GM19438 (cell line): ENCODE results near the gene TLR10.
A peak's percentile ranks its signal among the peaks of the same experiment; 100 is the strongest.
"Not testable (repeated sequence)": the region's sequence is repeated elsewhere in the genome, so short reads cannot be mapped to it uniquely, and the experiment has no call there.

Source experiments
- ATAC-seq: cut with Tn5 transposase; IDR thresholded peaks from one replicate; pipeline ENCODE4 v1.9.1; 2021; ENCODE audit warnings: low read depth; ENCODE audit not compliant: unreplicated experiment

Gene TLR10

DNA sequence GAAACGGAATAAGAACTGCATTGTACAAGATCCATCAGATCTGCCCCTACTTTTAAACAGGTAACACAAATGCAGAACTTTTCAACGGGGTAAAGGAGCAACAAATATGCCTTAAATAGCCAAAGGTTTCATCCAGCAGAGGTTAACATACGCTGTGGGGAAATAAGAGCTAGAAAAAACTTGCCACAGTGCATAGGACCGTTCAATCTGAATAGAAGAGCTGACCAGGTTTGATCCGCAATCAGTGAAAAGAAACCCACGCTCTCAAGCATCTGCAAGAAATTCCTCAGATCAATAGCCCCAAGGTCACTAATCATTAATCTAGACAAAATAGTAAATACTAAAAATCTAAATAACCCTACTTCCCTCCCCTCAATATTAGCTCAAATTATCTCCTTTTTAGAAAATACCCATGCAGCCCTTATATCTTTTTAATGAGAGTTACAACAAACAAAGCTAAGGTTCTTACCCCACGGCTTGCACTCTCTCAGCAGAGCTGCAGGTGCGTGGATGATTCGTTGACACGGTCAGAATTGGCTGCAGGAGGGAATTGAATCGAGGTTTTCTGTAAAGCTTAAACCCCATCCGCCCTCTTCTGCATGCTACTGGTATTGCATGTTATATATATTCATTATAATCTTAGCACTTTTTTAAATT is at the start of gene TLR10:
Gene TLR10, minus strand, starts transcription at position 539 of the 657 bp plus-strand sequence. CDS start 7,400 bp downstream, outside the sequence.
- ATAC-seq: peak; percentile 43

DNA sequence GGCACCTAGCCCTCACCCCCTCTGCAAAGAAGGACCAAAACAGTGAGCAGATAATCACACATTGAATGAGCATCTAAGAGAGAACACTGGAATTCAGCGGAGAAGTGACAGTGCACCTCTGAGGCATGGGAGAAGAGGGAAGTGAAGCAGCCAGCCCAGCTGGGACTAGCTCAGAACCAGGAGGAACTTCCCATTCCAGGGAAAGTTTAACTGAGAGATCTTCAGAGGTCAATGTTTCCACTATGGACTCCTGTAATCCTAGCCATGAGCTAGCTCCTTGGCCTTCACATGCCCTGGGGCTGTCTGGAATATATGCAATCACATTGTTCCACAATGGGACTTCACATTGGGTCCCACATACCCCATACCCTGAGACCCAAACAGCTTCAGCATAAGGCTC is 49.4 kb upstream of the TLR10 start:
- no peak for ATAC-seq

GRCh38 chr4:38831653-38832052 is 48.9 kb upstream of the TLR10 start:
- ATAC-seq: no peak

DNA sequence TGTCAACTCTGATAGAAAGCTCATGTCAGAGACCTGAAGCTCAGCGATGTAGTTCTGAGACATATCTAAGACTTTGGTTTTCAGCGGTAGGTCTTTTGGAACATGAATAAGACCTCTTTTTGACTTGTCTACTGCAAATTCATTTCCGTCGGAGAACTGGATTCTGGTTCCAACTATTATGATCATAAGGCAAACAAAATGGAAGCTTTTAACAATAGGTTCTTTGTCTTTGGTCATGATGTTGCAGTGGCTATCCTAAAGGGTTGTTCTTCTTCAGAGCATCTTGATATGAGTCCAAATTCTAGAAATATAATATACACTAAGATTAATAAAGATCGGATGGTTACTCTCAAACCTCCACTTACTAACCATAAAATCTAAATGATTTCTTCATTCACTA is 46.4 kb upstream of the TLR10 start:
- ATAC-seq: no peak

DNA sequence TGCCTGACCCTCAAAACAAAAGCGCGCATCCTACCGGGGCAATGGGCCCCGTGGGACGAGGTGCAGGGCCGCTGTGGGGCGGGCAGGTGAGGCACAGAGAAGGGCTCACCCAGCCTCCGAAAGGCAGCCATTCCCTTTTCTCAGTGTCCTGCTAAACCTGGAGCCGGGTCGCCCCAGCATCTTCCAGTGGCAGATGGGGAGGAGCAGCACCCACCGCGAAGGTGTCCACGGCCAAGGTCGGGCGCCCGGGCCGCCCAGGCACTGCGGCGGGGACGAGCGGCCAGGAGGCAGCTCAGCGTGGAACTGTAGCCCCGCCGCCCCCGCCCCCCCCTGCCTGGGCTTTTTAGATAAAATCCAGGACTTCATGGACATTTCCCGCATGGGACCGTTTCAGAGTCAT is 41.0 kb upstream of the TLR10 start:
- ATAC-seq: no peak

GRCh38 chr4:38822748-38823303 is 40.0 kb upstream of the TLR10 start:
- no peak for ATAC-seq

DNA sequence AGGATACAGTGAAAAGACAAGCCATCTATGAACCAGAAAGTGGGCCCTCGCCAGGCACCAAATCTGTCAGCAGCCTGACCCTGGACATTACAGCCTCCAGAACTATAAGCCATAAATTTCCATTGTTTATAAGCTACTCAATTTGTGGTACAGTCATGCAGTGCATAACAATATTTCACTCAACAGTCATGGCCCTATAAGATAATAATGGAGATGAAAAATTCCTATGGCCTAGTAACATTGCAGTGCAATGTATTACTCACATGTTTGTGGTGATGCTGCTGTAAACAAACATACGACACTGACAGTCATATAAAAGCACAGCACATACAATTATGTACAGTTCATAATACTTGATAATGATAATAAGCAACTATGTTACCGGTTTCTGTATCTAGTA is 38.9 kb upstream of the TLR10 start:
- ATAC-seq: no peak

DNA sequence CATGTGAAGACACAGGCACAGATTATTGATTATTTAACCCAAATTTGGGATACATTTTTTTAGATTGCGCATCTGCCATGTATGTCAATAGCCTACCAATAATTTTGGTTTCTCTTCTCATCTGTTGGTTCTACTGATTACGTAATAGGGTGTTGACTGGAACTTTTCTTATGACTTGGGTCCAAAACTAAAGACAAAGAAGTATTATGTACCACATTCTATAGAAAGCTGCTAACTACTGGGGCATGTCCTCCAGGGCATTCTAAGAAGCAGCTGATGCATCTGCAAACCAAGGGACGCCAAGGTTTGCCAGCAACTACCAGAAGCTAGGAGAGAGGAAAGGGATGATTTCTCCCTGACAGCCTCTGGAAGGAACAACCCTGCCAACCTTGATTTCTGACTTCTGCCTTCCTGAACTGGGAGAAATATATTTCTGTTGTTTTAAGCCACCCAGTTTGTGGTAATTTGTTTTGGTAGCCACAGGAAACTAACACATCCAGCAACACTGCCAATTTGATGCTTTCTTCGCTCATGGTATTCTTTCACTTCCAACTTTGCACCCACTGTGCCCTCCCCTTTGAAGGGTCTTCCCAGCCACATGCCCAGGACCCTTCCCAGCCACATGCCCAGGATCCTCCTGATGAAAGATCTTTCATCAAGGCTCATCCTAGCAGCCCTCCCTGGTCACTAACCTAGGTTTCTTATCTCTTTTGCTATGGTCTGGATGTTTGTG is 37.7 kb upstream of the TLR10 start:
- no peak for ATAC-seq

DNA sequence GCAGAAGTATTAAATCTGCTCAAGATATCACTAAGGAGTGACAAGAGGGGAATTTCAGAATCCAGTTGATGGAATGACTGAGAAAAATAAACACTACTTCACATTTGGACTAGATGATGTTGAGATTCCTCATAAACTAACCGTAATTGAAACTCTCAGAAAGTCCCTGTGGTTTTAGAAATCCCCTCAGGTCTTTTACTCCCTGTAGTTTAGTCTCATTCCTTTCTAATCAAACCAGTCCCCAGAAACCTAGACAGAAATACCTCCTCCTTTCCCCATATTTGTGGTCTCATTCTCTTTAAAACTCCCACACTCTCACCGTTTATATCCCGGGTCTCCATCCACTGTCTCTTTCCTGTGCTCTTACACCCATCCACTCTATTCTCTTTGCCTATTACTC is 36.8 kb upstream of the TLR10 start:
- no peak for ATAC-seq

DNA sequence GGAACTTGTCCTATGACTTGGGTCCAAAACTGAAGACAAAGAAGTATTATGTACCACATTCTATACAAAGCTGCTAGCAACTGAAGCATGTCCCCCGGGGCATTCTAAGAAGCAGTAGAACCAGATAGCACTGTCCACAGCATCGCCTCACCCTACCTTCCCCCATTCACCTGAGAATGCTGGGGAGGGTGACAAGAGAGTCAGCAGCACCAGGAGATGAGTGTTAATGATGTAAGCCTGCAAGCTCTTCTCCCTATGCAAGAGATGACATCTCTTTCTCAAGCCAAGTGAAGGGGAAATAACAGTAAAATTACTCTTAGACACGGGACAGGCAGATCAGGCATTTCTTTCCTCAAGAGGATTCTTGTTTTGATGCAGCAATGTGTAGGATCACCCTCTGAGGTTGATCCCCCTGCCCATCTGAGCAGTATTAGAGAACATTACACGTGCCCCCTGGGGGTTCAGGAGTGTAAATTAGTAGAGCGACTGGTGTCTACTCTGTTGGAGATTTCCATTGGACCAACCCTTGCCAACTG is 35.7 kb upstream of the TLR10 start:
- ATAC-seq: no peak

DNA sequence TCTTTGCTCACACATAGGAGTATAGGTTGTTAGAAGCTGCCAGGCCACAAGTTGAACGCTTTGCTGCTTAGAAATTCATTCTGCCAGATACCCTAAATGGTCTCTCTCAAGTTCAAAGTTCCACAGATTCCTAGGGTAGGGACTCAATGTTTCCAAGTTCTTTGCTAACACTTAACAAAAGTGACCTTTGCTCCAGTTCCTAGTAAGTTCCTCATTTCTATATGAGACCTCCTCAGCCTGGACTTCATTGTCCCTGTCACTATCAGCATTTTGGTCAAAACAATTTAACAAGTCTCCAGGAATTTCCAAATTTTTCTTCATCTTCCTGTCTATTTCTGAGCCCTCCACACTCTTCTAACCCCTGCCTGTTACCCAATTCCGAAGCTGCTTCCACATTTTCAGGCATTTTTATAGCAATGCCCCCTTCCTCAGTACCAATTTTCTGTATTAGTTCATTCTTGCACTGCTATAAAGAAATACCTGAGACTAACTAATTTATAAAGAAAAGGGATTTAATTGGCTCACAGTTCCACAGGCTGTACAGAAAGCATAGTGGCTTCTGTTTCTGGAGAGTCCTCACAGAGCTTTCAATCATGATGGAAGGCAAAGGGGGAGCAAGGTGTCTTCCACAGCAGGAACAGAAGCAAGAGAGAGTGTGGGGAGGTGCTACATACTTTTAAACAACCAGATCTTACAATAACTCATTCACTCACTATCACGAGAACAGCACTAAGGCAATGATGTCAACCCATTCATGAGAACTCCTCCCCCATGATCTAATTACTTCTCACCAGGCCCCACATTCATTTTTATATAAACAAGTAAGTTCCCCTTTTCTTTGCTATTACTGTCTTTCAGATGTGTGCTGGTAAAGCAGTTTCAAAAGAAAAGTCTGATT is 33.3 kb upstream of the TLR10 start:
- no peak for ATAC-seq

- ATAC-seq: no peak
These were observed 31.6 kb upstream of the TLR10 start for GRCh38 chr4:38814386-38814785.

GRCh38 chr4:38811297-38811696 is 28.5 kb upstream of the TLR10 start:
- ATAC-seq: no peak

DNA sequence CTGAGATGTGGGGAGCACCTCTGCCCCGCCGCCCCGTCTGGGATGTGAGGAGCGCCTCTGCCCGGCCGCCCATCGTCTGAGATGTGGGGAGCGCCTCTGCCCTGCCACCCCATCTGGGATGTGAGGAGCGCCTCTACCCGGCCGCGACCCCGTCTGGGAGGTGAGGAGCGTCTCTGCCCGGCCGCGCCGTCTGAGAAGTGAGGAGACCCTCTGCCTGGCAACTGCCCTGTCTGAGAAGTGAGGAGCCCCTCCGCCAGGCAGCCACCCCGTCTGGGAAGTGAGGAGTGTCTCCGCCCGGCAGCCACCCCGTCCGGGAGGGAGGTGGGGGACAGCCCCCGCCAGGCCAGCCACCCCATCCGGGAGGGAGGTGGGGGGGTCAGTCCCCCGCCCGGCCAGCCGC is 24.7 kb upstream of the TLR10 start:
- not testable (repeated sequence) for ATAC-seq

DNA sequence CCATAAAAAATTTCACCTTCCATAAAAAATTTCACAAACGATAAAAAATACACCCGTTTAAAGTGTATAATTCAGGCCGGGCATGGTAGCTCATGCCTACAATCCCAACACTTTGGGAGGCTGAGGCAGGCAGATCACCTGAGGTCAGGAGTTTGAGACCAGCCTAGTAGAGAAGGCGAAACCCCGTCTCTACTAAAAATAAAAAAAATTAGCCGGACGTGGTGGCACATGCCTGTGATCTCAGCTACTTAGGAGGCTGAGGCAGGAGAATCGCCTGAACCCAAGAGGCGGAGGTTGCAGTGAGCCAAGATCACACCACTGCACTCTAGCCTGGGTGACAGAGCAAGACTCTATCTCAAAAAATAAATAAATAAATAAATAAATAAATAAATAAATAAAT is 23.5 kb upstream of the TLR10 start:
- not testable (repeated sequence) for ATAC-seq

DNA sequence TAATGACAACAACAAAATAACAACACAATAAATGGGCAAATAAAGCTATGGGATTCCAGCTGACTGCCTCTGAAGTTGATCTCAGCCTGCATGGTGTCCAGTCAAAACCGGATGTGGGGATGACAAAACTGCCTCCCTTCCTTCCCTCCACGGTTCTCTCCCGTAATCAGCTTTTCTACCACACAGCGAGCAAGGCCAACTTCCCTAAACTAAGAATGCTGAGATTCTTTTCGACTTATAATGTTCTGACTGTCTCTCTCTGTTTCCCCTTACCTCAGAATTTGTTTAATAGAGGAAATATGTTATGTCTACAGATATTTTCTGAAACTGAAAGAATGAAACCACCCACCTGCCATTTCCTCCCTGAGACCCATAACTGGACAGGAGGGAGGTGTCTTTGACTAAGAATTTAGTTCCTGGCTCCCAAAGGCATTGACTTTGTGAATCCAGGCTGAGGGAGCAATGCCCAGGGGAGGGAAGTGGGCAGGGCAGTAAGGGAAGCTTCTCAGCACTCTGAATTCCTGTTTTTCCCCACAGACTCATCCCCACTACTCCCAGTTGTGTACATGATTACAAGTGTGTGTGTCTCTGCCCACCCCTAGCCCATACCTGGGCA is 22.8 kb upstream of the TLR10 start:
- peak; percentile 78 for ATAC-seq

- ATAC-seq: no peak
These were observed 22.0 kb upstream of the TLR10 start, which contains the start of gene TLR1 for GRCh38 chr4:38804654-38805295. TSS of gene TLR1 (minus strand) at chr4:38804791. CDS start at chr4:38798831, 5,960 bp downstream.

DNA sequence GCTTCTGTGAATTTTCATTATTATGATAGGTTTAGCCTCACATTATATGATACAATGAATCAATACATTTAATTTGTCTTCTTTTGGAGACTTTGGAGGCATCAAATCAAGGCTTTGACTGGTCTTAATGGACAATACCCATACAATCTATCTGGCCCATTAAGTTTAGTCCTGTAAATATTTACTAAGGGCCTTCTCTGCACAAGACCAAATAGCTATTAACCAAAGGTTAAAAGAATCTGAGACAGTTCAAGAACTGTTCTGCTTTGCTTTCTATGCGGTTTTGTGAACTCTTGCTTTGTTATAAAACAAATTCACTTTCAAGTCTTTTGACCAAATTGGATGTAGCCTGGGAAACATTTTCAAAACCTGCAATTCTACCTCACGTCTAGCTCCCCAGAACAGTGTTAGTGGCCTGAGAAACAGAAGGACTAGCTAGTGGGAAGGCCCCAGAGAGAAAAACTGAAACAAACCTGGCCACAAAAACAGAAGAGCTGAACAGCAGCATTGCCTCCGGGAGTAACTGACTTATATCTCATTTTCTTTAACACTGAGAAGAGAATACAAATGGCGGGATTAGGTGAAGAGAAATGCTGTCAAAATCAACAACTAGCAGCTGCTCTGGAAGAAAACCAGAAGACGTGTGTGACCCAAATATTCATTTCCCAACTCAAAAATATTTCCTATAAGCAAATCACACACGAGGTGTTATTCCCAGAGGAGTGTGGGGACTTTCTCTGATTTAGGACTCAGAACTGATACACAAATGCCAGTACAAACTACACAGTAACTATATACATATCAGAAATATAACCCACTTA is 21.3 kb upstream of the TLR10 start:
- ATAC-seq: peak; percentile 57
